A204.1 (cell line): ENCODE results near the gene SAE1.
"Not testable (repeated sequence)": the region's sequence is repeated elsewhere in the genome, so short reads cannot be mapped to it uniquely, and the experiment has no call there.

ENCODE experiments used
- FAIRE-seq: peaks from 2 replicates; lab custom pipeline; 2012; peaks lifted over from hg19 to GRCh38; lab: Jason Lieb, UNC

The SAE1 gene

GRCh38 chr19:47130589-47131227, at the start of gene SAE1:
Gene SAE1, plus strand, starts transcription at chr19:47130835. Its CDS starts 96 bp downstream, at chr19:47130931.
- FAIRE-seq = peak; percentile 98

GRCh38 chr19:47081095-47081494, 49.5 kb upstream of the SAE1 start:
- no peak for FAIRE-seq

GRCh38 chr19:47082493-47082892, 48.1 kb upstream of the SAE1 start:
- FAIRE-seq = no peak

- FAIRE-seq = no peak
Measured at GRCh38 chr19:47084879-47085439, 45.7 kb upstream of the SAE1 start.

- FAIRE-seq = no peak
Measured at GRCh38 chr19:47086280-47086679, 44.4 kb upstream of the SAE1 start.

GRCh38 chr19:47089767-47090350, 40.8 kb upstream of the SAE1 start:
- no peak for FAIRE-seq

GRCh38 chr19:47093254-47093653, 37.4 kb upstream of the SAE1 start:
- no peak for FAIRE-seq

GRCh38 chr19:47093841-47094240, 36.8 kb upstream of the SAE1 start:
- no peak for FAIRE-seq

- FAIRE-seq = no peak
Measured at GRCh38 chr19:47094557-47095475, 35.8 kb upstream of the SAE1 start.

GRCh38 chr19:47095476-47096099, 35.0 kb upstream of the SAE1 start:
- no peak for FAIRE-seq

GRCh38 chr19:47096100-47096704, 34.4 kb upstream of the SAE1 start:
- FAIRE-seq = no peak

GRCh38 chr19:47096721-47097120, 33.9 kb upstream of the SAE1 start:
- FAIRE-seq = no peak

GRCh38 chr19:47097396-47098201, 33.0 kb upstream of the SAE1 start:
- no peak for FAIRE-seq

GRCh38 chr19:47098608-47099007, 32.0 kb upstream of the SAE1 start:
- no peak for FAIRE-seq

- no peak for FAIRE-seq
Measured at GRCh38 chr19:47099576-47100050, 31.0 kb upstream of the SAE1 start.

GRCh38 chr19:47100290-47100689, 30.3 kb upstream of the SAE1 start:
- no peak for FAIRE-seq

- FAIRE-seq = not testable (repeated sequence)
Measured at GRCh38 chr19:47101116-47101515, 29.5 kb upstream of the SAE1 start.

- FAIRE-seq = peak; percentile 97
Measured at GRCh38 chr19:47102346-47103060, 28.1 kb upstream of the SAE1 start.

GRCh38 chr19:47104680-47105079, 26.0 kb upstream of the SAE1 start:
- FAIRE-seq = no peak

- no peak for FAIRE-seq
Measured at GRCh38 chr19:47105874-47106273, 24.8 kb upstream of the SAE1 start.
